ENCODE measurements around the gene EPHA2. TPM values are rescaled to one million over a fixed set of nuclear protein-coding genes. Genes with fewer than 3 reads are reported as not detected.
A peak's percentile ranks its signal among the peaks of the same experiment; 100 is the strongest.
"Not testable (repeated sequence)": the region's sequence is repeated elsewhere in the genome, so short reads cannot be mapped to it uniquely, and the experiment has no call there.

The EPHA2 gene
- total RNA-seq, 1 experiment from 2014 or later, result 248 TPM

DNA sequence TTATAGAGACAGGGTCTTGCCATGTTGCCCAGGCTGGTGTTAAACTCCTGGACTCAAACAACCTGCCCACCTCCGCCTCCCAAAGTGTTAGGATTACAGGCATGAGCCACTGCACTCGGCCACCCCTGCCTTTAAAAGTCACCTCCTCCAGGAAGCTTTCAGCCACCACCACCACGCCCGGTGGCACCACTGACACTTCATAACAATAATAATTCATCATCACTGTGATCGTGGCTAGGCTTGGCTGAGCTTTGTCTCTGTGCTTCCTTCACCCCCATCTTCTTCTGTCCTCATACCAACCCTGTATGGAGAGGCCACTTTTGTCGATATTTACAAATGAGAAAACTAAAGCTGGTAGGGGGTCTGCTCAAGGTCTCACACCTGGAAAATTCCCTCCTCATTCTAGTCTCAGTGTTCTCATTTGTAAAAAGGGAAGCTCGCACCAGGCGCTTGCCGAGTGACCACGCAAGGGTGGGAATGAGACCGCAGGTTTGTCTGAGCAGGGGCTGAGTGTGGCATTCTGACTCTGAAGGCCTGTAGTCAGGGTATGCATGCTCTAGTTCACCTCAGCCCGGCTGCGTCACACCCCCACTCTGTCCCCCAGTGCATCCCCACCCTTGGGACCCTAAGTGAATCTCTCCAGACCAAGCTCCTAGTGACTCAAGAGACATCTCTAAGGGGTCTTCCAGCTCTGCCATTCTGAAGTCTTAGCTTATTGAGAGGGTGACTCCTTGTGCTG, 12.9 kb upstream of the EPHA2 start:
- no peak for DNase-seq (ENCODE audit: unreplicated experiment)
- ChIA-PET CTCF (interaction anchor here (0.7 to 3.6 kb wide), 3 partner anchors 8 to 295 kb away, joined by 3 to 14 read pairs (median 4); partner anchors contain the start of gene EPHA2), POLR2A (interaction anchor here (0.6 to 2.4 kb wide), 5 partner anchors 10 to 774 kb away, joined by 3 to 7 read pairs (median 3); no protein-coding TSS in a partner anchor)
- H3K9me3 Mint-ChIP-seq (ENCODE audit: unreplicated experiment), result no peaks in the 10 kb centered on the region
- BruUV-seq (replicated peaks), result no TSS peak
- no peak overlapping the region for H3K4me3 Mint-ChIP-seq (ENCODE audit: unreplicated experiment)
- peaks cover 10% of the 10 kb centered on the region for H3K36me3 Mint-ChIP-seq (ENCODE audit: insufficient read depth, unreplicated experiment)
- no peaks in the 10 kb centered on the region for H3K27me3 Mint-ChIP-seq (ENCODE audit: insufficient read depth, unreplicated experiment)
- intact Hi-C loops (cut with micrococcal nuclease), result no loop called here
- TF ChIP-seq, protein P1, sequence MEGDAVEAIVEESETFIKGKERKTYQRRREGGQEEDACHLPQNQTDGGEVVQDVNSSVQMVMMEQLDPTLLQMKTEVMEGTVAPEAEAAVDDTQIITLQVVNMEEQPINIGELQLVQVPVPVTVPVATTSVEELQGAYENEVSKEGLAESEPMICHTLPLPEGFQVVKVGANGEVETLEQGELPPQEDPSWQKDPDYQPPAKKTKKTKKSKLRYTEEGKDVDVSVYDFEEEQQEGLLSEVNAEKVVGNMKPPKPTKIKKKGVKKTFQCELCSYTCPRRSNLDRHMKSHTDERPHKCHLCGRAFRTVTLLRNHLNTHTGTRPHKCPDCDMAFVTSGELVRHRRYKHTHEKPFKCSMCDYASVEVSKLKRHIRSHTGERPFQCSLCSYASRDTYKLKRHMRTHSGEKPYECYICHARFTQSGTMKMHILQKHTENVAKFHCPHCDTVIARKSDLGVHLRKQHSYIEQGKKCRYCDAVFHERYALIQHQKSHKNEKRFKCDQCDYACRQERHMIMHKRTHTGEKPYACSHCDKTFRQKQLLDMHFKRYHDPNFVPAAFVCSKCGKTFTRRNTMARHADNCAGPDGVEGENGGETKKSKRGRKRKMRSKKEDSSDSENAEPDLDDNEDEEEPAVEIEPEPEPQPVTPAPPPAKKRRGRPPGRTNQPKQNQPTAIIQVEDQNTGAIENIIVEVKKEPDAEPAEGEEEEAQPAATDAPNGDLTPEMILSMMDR (IDR thresholded peaks at IDR 0.05; ENCODE audit: unreplicated experiment), result no peak
- H3K4me1 Mint-ChIP-seq (ENCODE audit: insufficient read depth, unreplicated experiment), result peaks cover 33% of the 10 kb centered on the region
- no peak overlapping the region for H3K27ac Mint-ChIP-seq (ENCODE audit: low read depth, unreplicated experiment)

- H3K27me3 Mint-ChIP-seq (ENCODE audit: insufficient read depth, unreplicated experiment); H3K36me3 Mint-ChIP-seq (ENCODE audit: insufficient read depth, unreplicated experiment); DNase-seq (ENCODE audit: unreplicated experiment); H3K9me3 Mint-ChIP-seq (ENCODE audit: unreplicated experiment); H3K27ac Mint-ChIP-seq (ENCODE audit: low read depth, unreplicated experiment); BruUV-seq (replicated peaks); intact Hi-C loops (cut with micrococcal nuclease): not testable (repeated sequence)
- CTCF ChIA-PET, result interaction anchor here (1.1 to 3.6 kb wide), 2 partner anchors 9 to 12 kb away, joined by 4 to 14 read pairs; partner anchors contain the start of gene EPHA2
- POLR2A ChIA-PET, result interaction anchor here (0.6 to 2.4 kb wide), 4 partner anchors 11 to 774 kb away, joined by 3 to 7 read pairs (median 4); no protein-coding TSS in a partner anchor
- Mint-ChIP-seq H3K4me1 (ENCODE audit: insufficient read depth, unreplicated experiment) (peaks cover 29% of the 10 kb centered on the region), H3K4me3 (ENCODE audit: unreplicated experiment) (peak overlapping the region; percentile 59)
These were observed 12.3 kb upstream of the EPHA2 start for GRCh38 chr1:16168144-16168495.

DNA sequence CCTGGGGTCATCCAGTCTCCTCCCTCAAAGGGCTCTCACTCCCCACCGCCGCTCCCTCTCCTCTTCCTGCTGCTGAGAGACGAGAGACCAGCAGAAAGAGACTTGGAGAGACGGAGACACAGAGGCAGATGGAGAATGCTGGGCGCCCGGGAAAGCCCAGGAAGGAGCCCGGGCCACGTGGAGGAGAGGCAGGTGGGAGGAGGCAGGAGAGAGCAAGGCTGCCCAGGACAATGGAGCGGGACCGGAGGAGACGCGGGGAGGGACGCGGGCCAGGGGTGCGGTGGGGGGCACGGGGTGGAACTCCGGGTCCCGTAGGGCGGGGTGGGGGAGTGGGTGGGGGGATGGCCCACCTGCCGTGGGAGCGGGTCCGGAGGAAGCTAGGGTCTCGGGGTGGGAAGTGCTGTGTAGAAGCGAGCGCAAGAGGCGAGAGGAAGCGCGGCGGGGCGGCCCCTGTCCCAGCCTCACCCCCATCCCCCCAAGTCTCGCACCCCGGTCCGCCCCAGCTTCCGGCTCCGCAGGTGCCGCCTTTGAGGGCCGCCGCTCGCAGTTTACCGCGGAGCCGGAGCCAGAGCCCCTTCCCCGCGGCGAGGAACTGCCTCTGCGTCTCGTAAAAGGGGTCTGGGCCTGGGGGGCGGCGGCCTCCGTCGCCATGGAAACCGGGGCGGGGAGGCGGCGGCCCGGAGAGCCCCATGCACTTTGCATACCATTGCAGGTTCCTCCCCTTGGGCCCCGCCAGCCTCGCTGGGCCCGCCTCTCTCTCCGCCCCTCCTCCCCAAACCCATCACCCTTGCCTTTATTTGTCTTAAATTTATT, 11.7 kb upstream of the EPHA2 start:
- intact Hi-C loops (cut with micrococcal nuclease), result no loop called here
- ChIA-PET POLR2A (interaction anchor here (0.7 to 2.4 kb wide), 3 partner anchors 12 to 775 kb away, joined by 3 to 7 read pairs (median 6); no protein-coding TSS in a partner anchor), CTCF (interaction anchor here (1.1 kb wide), 1 partner anchor 9 kb away, joined by 4 read pairs; no protein-coding TSS in a partner anchor)
- Mint-ChIP-seq H3K27me3 (ENCODE audit: insufficient read depth, unreplicated experiment) (no peaks in the 10 kb centered on the region), H3K36me3 (ENCODE audit: insufficient read depth, unreplicated experiment) (peaks cover 6% of the 10 kb centered on the region), H3K27ac (ENCODE audit: low read depth, unreplicated experiment) (no peak overlapping the region), H3K9me3 (ENCODE audit: unreplicated experiment) (no peaks in the 10 kb centered on the region), H3K4me3 (ENCODE audit: unreplicated experiment) (peak overlapping the region; percentile 59), H3K4me1 (ENCODE audit: insufficient read depth, unreplicated experiment) (peaks cover 25% of the 10 kb centered on the region)
- BruUV-seq (replicated peaks), result no TSS peak
- DNase-seq (ENCODE audit: unreplicated experiment), result peak; percentile 45
- TF ChIP-seq, protein P1 (IDR thresholded peaks at IDR 0.05; ENCODE audit: unreplicated experiment), result no peak

DNA sequence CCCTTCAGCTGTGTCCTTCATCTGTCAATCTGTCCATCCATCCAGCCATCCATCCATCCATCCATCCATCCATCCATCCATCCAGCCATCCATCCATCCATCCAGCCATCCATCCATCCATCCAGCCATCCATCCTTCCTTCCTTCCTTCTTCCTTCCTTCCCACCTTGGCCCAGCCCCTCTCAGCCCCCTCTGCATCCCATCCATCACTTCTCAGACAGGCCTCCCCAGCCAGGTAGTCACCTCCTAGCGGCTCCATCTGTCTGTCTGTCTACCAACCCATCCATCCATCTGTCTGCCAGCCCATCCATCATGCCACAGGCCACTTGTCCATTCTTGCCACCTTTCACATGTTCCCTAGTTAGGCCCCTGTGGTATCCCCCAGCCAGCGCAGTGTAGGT, 10.2 kb upstream of the EPHA2 start:
- POLR2A ChIA-PET, result interaction anchor here (3.6 to 4.6 kb wide), 2 partner anchors 12 to 17 kb away, joined by 27 to 44 read pairs; partner anchors contain the start of gene EPHA2
- TF ChIP-seq, protein P1 (IDR thresholded peaks at IDR 0.05; ENCODE audit: unreplicated experiment), result no peak
- CTCF ChIA-PET, result interaction anchor here (0.6 to 0.7 kb wide), 2 partner anchors 13 to 21 kb away, joined by 3 read pairs; no protein-coding TSS in a partner anchor
- intact Hi-C loops (cut with micrococcal nuclease), result no loop called here
- no TSS peak for BruUV-seq (replicated peaks)
- Mint-ChIP-seq H3K36me3 (ENCODE audit: insufficient read depth, unreplicated experiment) (peaks cover 16% of the 10 kb centered on the region), H3K27ac (ENCODE audit: low read depth, unreplicated experiment) (peak overlapping the region; percentile 9), H3K27me3 (ENCODE audit: insufficient read depth, unreplicated experiment) (no peaks in the 10 kb centered on the region), H3K4me1 (ENCODE audit: insufficient read depth, unreplicated experiment) (peaks cover 22% of the 10 kb centered on the region), H3K9me3 (ENCODE audit: unreplicated experiment) (no peaks in the 10 kb centered on the region), H3K4me3 (ENCODE audit: unreplicated experiment) (no peak overlapping the region)
- DNase-seq (ENCODE audit: unreplicated experiment), result no peak

Measured in MCF 10A (cell line).